ENCODE results near the gene SLC29A1. TPM values are rescaled to one million over a fixed set of nuclear protein-coding genes. Genes with fewer than 3 reads are reported as not detected.
A peak's percentile ranks its signal among the peaks of the same experiment; 100 is the strongest.

Gene SLC29A1
- total and polyA plus RNA-seq, 9 of the 15 experiments (the other 6 are each of a cell fraction or from before 2014, with no cell fraction given), result 18.9 to 170 (median 57.7) TPM

- TF ChIP-seq MXD1 (CRISPR knock-in tag; IDR thresholded peaks at IDR 0.05; ENCODE audit: borderline replicate concordance, poor library complexity, severe bottlenecking) (no peak), RERE (CRISPR knock-in tag; IDR thresholded peaks at IDR 0.05; ENCODE audit: borderline replicate concordance) (0 out of 2 replicates have a peak, but pooled peaks have one; percentile 54), GATAD2B (IDR thresholded peaks at IDR 0.05; ENCODE audit: borderline replicate concordance) (no peak), RAD21 (CRISPR knock-in tag; conservative IDR thresholded peaks at IDR 0.05 in 1 of 2, IDR thresholded peaks at IDR 0.05 in 1 of 2) (peak; percentile 46 to 52), ID3 (CRISPR knock-in tag; IDR thresholded peaks at IDR 0.05) (no peak), ID3 (tag; IDR thresholded peaks at IDR 0.05) (0 out of 2 replicates have a peak, but pooled peaks have one; percentile 24), ZBTB9 (CRISPR knock-in tag; IDR thresholded peaks at IDR 0.05) (no peak), TCF7L2 (IDR thresholded peaks at IDR 0.05; ENCODE audit: low read depth, low read length) (no peak), ZNF431 (CRISPR knock-in tag; IDR thresholded peaks at IDR 0.05) (peak; percentile 66), MAZ (CRISPR knock-in tag; conservative IDR thresholded peaks at IDR 0.05 in 1 of 2, IDR thresholded peaks at IDR 0.05 in 1 of 2) (0 out of 4 replicates have a peak, but pooled peaks have one; percentile 12 to 49), HIVEP1 (CRISPR knock-in tag; IDR thresholded peaks at IDR 0.05) (no peak), CREB3L1 (IDR thresholded peaks at IDR 0.05; ENCODE audit: borderline replicate concordance, low read depth) (no peak), ZNF584 (CRISPR knock-in tag; IDR thresholded peaks at IDR 0.05; ENCODE audit: low read depth) (no peak), NR1H2 (CRISPR knock-in tag; IDR thresholded peaks at IDR 0.05) (no peak), HOXB6 (CRISPR knock-in tag; IDR thresholded peaks at IDR 0.05; ENCODE audit: borderline replicate concordance) (no peak), ZSCAN32 (CRISPR knock-in tag; IDR thresholded peaks at IDR 0.05) (0 out of 2 replicates have a peak, but pooled peaks have one; percentile 10)
These were observed 30.1 kb downstream of the SLC29A1 start (continued) for GRCh38 chr6:44253307-44254101.
